SK-N-DZ (cell line): ENCODE results near the gene ARL15. TPM values are rescaled to one million over a fixed set of nuclear protein-coding genes. Genes with fewer than 3 reads are reported as not detected.
"Not testable (repeated sequence)": the region's sequence is repeated elsewhere in the genome, so short reads cannot be mapped to it uniquely, and the experiment has no call there.

Experiments used
- DNase-seq: peaks from one replicate; pipeline ENCODE4 v3.0.0-alpha.2; 2015; ENCODE audit warnings: low spot score
- polyA plus RNA-seq, 2 experiments: library from polyadenylated mRNA; depleted of rRNA; stranded (reverse); fragments of >200 nt; gene quantifications; 2 replicates each; pipeline ENCODE4 v1.2.3, GENCODE V29; 2014

Gene ARL15
- polyA plus RNA-seq (2014; cell fraction: cytosol; rRNA removed), result 9.2 and 15.2 TPM in 2 replicates
- 6.0 and 7.3 TPM in 2 replicates for polyA plus RNA-seq (2014; cell fraction: nucleus; rRNA removed)

DNA sequence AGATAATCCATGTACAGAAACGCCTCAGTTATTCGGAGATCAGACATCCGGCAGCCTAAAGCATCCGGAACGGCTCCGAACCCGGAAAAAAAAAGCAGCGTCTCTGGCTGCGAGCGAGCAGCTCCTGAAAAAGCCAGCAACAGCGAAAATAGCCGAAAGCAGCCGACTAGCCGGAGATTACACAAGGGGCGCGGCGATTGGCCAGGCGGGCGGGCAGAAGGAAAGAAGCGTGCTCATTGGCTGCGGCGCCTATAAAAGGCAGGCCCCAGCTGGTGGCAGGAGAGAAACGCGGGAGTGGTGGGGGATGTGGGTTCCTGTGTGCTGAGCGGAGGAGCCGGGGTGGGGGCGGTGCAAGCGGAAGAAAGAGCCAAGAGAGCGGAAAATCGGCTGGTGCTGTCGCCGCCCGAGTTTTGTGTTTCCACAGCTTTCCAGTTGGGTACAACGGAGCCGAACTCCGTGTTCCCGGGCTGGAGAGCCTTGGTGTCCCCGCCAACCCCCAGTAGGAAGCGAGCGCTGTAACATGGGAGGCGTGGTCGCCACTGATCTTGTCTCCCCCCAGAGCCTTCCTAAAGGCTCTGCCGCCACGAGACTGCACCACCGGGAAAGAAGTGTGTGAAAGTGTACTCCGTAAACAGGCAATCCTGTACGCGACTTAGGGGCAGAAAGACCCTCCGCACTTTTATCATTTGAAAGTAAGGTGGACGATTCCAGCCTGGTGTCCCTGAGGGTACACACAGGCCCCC is at the start of gene ARL15:
ARL15 (minus strand) TSS at position 141 of the 743 bp plus-strand sequence.
- DNase-seq, result peak; percentile 97

DNA sequence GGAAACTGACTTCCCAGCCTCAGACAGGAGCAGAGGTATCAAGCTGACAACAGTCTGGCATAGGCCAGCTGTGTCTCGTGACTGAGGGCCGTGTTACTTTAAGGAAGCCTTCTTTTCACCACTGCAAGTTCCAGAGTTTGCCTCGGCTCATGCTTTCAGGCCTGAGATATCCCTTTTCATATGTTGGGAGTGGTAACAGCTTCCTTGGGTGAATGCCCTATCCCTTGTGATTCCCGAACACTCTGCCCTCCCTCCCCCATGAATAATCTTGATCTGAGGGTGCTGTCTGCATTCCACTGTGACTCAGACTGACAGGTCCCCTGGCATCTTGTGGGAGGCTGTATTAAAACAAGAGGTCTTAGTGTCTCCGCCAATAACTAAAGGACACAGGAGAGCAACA is 49.7 kb upstream of the ARL15 start:
- no peak for DNase-seq

DNA sequence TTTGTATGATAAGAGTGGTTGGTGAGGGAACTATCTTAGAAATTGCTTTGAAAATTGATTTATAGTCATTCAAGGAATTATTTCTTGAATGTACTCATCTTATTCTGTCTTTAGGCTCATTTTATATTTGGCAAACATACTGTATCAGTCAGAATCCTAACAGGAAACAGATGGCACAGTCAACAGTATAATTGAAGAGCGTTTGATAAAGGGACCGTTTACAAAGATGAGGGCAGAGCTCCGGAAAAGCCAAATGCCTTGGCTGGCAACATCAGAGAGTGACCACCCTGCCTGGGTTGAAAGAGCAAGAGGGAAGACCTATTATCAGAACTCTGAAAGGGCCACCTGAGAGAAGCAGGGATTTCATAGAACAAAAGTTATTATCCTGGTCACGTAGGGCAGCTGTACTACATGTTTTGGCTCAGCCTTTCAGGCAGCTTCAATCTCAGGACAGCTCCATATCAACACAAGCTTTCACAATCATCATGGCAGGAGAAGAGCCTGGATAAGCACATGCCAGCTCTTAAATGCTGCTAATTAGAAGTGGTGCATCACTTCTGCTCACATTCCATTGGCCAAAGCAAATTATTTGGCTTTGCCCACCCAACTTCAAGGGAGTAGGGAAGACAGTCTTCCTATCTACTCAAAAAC is 47.2 kb upstream of the ARL15 start:
- no peak for DNase-seq

DNA sequence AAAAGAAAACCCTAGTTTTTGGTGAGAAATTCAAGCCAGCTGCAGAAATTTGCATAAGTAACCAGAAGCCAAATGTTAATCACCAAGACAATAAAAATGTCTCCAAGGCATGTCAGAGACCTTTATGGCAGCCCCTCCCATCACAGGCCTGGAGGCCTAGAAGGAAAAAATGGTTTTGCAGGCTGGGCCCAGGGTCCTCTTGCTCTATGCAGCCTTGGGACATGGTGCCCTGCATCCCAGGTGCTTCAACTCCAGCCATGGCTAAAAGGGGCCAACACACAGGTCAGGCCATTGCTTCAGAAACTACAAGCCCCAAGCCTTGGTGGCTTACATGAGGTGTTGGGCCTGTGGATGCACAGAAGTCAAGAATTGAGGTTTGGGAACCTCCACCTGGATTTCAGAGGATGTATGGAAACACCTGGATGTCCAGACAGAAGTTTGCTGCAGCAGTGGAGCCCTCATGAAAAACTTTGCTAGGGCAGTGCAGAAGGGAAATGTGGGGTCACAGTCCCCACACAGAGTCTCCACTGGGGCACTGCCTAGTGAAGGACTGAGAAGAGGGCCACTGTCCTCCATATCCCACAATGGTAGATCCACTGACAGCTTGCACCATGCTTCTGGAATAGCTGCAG is 43.7 kb upstream of the ARL15 start:
- not testable (repeated sequence) for DNase-seq

DNA sequence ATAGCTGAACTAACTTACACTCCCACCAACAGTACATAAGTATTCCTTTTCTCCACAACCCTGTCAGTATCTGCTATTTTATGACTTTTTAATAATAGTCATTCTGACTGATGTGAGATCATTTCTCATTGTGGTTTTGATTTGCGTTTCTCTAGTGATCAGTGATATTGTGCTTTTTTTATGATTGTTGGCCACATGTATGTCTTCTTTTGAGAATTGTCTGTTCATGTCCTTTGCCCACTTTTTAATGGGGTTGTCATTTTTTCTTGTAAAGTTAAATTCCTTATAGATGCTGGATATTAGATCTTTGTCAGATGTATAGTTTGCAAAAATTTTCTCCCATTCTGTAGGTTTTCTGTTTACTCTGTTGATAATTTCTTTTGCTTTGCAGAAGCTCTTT is 42.2 kb upstream of the ARL15 start:
- not testable (repeated sequence) for DNase-seq

DNA sequence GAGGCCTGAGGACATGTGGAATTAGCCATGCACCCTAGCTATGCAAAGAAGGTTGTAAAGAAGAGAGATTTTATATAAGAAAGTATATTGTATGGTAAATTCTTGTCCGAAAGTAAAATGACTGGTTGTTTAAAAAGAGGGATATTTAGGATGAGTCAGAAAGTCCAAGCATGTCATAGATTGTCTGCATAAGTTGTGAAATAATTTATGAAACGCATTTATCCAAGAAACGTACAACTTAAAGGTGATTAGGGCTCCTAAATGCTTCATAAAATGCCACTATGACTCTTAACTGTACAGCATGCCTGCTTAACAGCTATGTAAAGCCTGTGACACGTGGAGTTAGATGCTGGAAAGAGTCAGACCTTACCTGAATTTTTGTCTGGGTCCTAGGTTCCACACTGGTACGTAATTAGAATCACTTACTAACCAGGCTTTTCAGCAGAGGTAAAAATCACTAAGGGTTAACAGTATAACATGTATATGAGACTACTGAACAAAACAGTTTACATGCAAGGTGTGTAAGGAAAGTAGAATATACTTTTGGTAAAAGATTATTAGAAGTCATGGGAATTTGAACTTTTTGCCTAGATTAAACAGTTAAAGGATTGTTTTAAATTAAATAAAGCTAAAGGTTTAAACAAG is 37.0 kb upstream of the ARL15 start:
- DNase-seq, result no peak

DNA sequence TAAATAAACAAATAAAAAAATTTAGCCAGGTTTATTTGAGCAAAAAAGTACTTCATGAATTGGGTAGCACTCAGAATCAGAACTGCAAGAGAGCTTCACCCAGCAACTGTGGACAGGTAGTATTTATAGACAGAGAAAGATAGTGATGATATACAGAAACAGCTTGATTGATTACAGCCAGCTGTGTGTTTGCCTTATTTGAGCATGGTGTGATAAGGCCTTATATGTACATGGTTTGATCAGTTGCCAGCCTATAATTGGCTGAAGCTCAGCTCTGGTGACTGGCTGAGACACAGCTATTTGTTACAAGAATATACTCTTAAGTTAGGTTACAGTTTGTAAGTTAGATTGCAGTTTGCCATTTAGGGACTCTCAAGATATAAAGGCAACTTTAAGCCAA is 34.3 kb upstream of the ARL15 start:
- DNase-seq, result no peak

DNA sequence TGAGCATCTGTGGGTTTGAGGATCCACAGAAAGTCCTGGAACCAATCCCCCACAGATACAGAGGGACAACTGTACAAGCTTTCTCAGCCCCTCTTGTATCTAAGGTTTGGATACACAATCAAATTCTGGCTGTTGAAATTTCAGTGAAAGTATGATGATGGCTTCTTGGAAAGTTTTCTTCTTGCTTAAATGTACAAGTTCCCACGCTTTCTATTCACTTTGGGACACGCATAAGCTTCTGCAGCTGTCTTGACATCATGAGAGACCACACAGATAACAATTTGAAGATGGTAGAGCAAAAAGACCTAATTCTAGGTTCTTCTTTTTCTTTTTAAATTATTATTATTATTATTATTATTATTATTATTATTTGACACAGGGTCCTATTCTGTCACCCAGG is 31.6 kb upstream of the ARL15 start:
- no peak for DNase-seq

DNA sequence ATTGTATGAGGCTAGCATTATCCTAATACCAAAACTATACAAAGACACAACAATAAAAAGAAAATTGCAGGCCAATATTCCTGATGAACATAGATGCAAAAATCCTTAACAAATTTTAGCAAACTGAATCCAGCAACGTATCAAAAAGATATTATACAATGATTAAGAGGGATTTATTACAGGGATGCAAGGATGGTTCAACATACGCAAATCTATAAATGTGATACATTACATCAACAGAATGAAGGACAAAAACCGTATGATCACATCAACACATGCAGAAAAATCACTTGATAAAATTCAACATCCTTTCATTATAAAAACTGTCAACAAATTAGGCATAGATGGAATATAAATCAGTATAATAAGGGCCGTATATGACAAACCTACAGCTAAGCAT is 27.1 kb upstream of the ARL15 start:
- DNase-seq, result no peak

DNA sequence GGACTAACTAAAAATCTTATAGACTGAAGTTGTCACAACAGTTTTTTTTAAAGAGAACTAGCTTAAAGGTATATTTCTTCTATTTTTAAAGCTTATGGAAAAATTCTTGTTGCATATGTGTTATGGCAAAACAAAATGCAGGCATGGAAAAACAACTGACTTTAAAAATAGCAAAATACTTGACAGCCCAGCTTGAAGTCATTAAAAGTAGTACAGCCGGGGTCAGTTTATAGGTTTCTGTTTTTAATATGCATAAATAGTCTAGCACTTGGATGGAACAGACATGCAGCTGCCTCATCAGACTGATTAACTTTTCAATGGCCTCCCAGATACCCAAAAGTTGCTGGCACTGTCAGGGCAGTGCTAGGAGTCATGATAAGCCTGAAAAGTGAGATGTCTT is 22.3 kb upstream of the ARL15 start:
- DNase-seq, result no peak

DNA sequence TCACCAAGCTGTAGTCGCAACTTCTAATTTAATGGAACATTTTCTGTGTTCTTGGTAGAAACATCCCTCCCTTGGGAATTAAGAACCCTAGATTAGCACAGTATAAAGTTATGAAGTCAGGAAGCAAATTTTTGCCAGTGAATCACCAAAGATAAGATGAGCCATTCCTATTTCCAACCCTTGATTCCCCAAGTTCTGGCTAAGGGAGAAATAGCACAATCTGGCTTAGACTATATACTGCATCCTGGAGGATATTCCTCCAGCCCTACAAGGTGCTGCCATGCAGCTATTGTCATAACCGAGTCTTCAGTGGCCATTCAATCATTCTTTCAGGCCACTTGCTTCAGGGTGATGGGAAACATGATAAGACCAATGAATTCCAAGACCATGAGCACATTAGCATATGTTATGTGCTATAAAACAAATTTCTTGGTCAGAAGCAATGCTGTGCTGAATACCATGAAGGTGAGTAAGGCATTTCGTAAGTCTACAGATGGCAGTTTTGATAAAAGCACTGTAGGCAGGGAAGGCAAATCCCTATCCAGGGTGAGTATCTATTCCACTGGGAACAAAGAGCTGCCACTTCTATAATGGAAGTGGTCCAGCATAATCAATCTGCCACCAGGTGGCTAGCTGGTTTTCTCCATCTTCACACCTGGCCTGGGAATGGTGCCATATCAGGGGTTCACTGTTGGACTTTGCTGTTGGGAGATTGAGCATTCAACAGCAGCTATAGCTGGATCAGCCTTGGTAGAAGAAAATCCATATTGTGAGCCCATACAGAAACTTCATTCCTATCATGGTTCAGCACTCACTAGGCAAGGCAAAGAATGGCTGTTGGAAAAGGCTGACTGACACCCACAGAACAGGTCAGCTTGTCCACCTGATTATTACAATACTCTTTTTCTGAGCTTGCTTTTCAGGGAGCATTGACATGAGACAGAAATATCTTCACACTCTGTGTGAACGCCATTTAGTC is 19.6 kb upstream of the ARL15 start:
- no peak for DNase-seq

DNA sequence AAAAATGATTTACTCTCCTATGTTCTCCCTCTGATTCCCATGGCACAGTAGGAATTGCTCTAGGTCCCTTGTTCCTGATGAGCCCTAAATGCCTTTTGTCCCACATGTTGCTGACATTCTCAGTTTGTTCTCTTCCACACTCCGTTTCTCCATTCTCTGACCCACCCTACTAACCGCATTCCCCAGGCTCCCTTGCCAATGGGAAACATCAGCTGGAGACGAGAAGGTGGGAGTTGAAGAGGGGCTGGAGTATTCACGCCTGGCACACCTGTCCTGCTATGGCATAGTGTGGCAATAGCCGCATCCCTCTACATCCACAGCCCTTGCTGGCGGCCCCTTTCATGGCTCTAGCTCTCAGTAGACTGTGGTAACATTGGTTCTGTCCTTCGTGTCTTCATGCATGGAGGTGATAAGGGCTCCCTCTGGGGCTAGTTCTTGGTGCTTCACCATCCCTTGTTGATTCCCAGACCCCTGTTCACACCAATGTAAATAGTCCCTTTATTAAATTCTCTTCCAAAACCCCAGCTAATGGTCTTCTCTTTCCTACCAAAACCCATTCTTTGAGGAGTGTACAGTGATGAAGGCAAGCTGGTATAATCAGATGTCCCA is 16.4 kb upstream of the ARL15 start:
- no peak for DNase-seq

DNA sequence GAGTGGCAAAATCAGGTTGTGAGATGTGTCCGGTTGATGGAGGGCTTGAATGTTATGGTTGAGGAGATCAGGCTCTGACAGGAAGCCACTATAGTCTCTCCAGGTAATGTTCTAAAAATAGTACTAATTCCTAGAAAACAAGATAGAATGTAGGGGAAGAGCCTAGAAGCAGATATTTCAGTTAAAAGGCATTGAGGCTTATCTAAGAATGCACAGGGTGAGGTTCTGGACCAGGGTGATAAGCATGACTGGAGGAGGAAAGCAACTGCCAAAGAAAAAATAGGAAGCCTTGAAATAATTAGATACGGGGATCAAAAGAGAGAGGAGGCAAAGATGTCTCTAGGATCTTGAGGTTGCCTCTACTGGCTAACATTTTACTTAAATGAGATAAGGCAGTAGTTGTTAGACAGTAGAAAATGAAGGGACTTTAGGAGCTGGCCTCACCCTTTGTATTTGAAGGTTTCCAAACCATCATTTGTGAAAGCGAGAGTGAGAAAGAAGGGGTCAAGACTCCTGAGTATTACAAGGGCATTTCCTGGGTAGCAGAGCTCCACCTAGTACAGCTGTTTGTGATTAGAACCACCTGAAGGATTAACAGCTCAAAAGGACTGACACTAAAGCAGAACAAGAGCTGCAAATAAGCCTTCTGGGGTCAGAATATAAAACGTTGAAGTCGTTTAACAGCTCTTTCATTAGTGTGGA is 15.4 kb upstream of the ARL15 start:
- no peak for DNase-seq

DNA sequence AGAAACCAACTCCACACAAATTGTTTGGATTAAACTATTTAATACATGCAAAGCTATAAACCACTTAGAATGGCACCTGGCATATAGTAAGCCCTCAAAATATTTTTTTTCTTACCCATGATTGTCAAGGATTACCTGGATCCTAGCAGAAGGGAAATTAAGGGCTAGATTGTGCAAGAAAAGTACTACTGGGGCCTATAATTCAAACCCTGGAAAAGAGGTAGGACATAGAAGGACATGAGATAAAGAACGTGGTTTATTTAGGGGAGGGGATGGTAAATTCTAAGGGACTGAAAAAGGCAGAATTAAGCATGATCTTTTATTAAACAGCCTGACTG is 14.9 kb upstream of the ARL15 start:
- DNase-seq, result no peak

DNA sequence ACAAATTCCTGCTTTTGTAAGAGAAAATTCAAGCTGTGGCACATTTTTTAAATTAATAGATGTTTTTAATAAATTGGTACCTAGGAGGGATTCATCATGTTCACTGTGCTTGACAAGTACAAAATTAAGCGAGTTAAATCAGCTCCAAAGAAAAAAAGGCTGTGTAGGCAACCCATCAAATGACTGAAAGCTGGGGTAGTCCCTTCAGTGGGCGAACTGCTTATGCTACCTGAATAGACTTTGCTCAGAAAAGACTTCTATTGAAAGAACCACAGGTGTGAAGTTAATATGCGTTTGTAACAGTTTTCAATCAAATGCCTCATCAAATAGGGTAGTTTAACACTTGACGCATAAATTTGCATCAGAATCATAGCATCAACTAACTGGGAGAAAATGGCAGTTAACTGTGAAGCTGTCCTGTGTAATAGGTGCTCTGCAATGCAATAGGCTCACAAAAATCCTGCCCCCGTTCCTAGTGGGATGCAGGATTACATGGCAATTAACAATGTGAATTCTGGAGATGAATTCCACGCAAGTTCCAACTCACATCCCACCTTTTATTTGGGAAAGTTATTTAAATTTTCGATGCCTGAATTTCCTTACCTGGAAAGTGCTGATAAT is 14.4 kb upstream of the ARL15 start:
- no peak for DNase-seq

DNA sequence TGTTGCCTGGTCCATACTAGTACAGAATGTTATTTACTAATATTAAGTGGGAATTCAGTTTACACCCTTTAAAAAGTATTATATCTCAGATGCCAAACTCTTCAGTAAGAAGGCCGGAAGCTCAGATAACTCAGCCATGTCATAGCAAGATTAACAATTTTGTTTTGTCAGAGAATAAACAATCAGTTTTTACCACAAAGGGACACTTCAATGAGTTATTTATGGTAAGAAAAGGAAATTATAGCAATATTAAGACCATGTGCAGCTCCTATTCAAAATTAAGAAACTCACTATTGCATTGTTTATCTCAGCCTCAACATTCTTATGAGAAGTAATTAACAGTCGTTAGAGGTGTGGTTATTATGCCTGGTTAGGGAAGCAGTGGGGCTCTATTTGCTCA is 13.1 kb upstream of the ARL15 start:
- DNase-seq, result no peak

DNA sequence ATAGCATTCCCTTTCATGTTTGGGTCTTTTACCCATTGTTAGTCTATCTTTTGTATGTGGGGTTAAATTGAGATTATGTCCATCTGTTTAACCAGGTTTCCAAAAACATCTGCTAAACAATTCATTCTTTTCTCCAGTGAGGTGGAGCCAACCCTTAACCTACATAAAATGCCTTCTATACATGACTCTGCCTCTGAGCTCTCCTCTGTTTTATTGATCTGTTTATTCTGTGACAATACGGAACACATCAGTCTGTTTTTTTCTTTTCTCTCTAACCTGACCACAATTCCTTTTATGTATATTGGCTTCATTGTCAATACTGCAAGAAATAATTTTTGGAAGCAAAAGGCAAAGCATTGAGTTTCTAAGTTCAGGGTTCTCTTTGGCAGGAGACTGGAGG is 9.9 kb upstream of the ARL15 start:
- DNase-seq, result no peak

DNA sequence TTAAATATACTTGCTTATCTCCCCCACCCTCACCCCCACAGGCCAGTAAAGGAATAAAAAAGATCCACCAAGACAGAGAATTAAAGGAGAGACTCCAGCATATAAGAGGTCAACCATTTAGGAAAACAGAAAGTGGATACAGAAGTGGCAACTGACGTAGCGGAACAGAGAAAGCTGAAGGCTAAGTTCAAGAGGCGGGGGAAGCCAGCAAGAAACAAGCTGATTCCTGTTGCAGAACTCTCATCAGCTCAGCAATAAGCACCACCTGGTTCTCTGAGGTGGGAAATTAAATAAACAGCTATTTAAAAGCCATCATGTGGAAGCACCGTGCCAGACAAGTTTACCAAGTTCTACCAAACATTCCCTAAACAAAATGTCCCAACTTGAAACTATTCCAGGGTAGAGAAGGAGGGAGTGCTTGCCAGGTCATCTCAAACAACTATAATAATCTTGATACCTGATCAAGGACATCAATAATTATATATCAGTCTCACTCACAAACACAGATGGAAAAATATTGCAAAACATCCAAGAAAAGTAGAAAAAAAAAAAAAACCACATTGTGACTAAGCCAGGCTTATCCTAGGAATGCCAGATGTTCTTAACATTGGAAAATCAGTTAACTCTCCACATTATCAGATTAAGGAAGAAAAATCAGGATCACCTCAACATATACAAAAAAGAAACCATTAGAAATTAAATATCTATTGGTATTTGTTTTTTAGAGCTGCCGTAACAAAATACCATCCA is 7.3 kb upstream of the ARL15 start:
- DNase-seq, result no peak
